Pancreas (tissue), 10 donors: ENCODE results near the gene GPATCH1. TPM values are rescaled to one million over a fixed set of nuclear protein-coding genes. Genes with fewer than 3 reads are reported as not detected.

Experiments used
- ATAC-seq, 4 donors: fragments of 200-7000 bp; cut with Tn5 transposase; one replicate each; pipeline versions ENCODE4 v1.8.0 to v1.9.1; 2020; ENCODE audit warnings: mild to moderate bottlenecking in 4 of 4, moderate library complexity in 4 of 4
- DNase-seq, 6 donors: peaks; one replicate each; pipeline ENCODE4 v3.0.0-alpha.2; 2020
- FAIRE-seq: peaks from 2 replicates; lab custom pipeline; 2012; peaks lifted over from hg19 to GRCh38; lab: Jason Lieb, UNC
- H3K27ac ChIP-seq, 4 donors: fragments of 200-600 bp; sonication (generic); 1 replicate in 3 of 4; 2 replicates in 1 of 4; pipeline versions ENCODE4 v1.5.0 to v1.8.0; 2020
- H3K27me3 ChIP-seq, 4 donors: fragments of 200-600 bp; one replicate each; pipeline ENCODE4 v1.8.0; 2021
- H3K36me3 ChIP-seq, 3 donors: fragments of 200-600 bp; sonication (generic) in 1 of 3; one replicate each; pipeline versions ENCODE4 v1.5.0 to v1.8.0; 2020 to 2021
- H3K4me1 ChIP-seq, 3 donors: fragments of 200-600 bp; one replicate each; pipeline ENCODE4 v1.8.0; 2021
- H3K4me3 ChIP-seq, 4 donors: fragments of 200-600 bp; sonication (generic) in 2 of 4; one replicate each; pipeline versions ENCODE4 v1.5.0 to v1.8.0; 2020 to 2021
- H3K9me3 ChIP-seq, 4 donors: fragments of 200-600 bp; one replicate each; pipeline ENCODE4 v1.8.0; 2021
- CTCF ChIP-seq, 4 donors: fragments of 200-600 bp; sonication (generic) in 3 of 4; IDR thresholded peaks; one replicate each; pipeline versions ENCODE4 v1.5.0 to v1.8.0; 2021; ENCODE audit warnings: antibody characterized with exemption in 4 of 4
- WGBS, 2 donors: extraction: QIAGEN DNeasy Blood & Tissue Kit; methylation state at CpG; one replicate each; pipeline ENCODE4 v1.1.7; 2013; 5-methylcytosine and 5-hydroxymethylcytosine counted together
- intact Hi-C, 3 donors: fragments of 100-400 bp; cut with DNase I; formaldehyde crosslinking; loops; one replicate each; pipeline versions ENCODE4 v1.11.1 to v1.14.2; 2022
- polyA plus RNA-seq, 2 donors: library from polyadenylated mRNA; stranded (reverse); fragments of 200-250 nt; gene quantifications; one replicate each; pipeline ENCODE4 v1.2.3, GENCODE V29; 2013
- total RNA-seq, 6 donors: library from RNA; stranded (reverse); fragmentation: NEBNext Ultra II Directional in 4 of 6; extraction: Animal tissue kit (Norgen Biotek cat#: 25700) in 4 of 6; gene quantifications; one replicate each; pipeline versions ENCODE4 v1.2.1 to v1.2.4, GENCODE V29; 2021 to 2023
- donor health status: healthy with polysubstance abuse.
- donor health status: DM: no; HTN: no; CAD: no; lungs with moderate emphysema.
- donor health status: DM: no; HTN: no; CAD: no.
- donor health status: control.
- donor health status: control.
- donor health status: Bipolar disorder and iron deficiency.
- donor health status: DM: yes; HTN: yes; CAD: no.
- donor health status: DM: no; HTN: no; CAD: no.
- donor health status: DM: no; HTN: no; CAD: no.
- donor health status: DM: yes; HTN: yes; CAD: no.

GPATCH1 gene
- total and polyA plus RNA-seq, 8 donors = 3.0 to 6.1 (median 4.0) TPM

- WGBS, 2 donors = 63 to 83% methylated on average over 2 of the region's 2 CpGs
- intact Hi-C loops = no loop called here
- no peak for ATAC-seq
These were observed 5.5 kb upstream of the GPATCH1 start for GRCh38 chr19:33075519-33075918.

DNA sequence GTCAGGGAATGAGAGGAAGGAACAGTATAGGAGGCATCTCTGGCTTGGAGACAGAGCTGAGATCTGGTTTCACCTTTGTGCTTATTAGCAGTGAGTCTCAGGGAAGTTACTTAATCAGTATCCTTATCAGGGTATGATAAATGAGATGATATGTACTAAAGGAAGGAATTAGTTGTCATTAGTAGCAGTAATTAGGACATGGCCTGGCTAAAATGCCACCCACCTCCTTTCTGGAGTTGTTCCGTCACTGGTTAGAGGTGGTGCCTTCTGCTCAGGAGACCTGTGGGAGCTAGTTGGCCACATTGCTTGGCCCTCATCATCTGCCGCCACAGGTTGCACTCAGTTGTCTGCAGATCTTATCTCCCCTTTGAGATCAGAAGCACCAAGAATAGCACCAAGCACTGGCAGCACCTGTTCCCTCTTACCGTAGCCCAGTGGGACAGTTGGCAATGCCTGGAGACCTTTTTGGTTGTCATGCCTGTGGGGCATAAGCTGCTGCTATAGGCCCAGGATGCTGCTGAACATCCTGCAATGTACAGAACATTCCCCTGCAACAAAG lies 4.7 kb downstream of the GPATCH1 start:
- FAIRE-seq = no peak
- WGBS, 2 donors = 80 to 85% methylated on average over 3 of the region's 3 CpGs
- intact Hi-C loops = no loop called here

More at GRCh38 chr19:33075519-33075918, 5.5 kb upstream of the GPATCH1 start:
- Histone ChIP-seq H3K4me1 (no peaks in the 10 kb centered on the region), H3K9me3 (no peaks in the 10 kb centered on the region), H3K27ac (no peak overlapping the region), H3K4me3 (no peak overlapping the region), H3K27me3 (no peaks in the 10 kb centered on the region), H3K36me3 (no peaks in the 10 kb centered on the region)
- TF ChIP-seq CTCF (IDR thresholded peaks at IDR 0.05) = no peak
- DNase-seq (no peak), FAIRE-seq (no peak)

GRCh38 chr19:33086955-33087354 lies 6.0 kb downstream of the GPATCH1 start:
- FAIRE-seq = no peak
- Histone ChIP-seq H3K4me3 (no peak overlapping the region), H3K36me3 (peaks cover 0 to 38% (median 18%) of the 10 kb centered on the region in 3 donors), H3K4me1 (peaks cover 0 to 4% (median 4%) of the 10 kb centered on the region in 3 donors), H3K9me3 (no peaks in the 10 kb centered on the region), H3K27me3 (no peaks in the 10 kb centered on the region), H3K27ac (no peak overlapping the region)
- no peak for TF ChIP-seq CTCF (IDR thresholded peaks at IDR 0.05)
- DNase-seq = no peak
- intact Hi-C loops = no loop called here
- no peak for ATAC-seq
- WGBS, 2 donors = 57 to 59% methylated on average over 1 of the region's 1 CpG

More for the DNA sequence above, 4.7 kb downstream of the GPATCH1 start:
- no peak overlapping the region for H3K4me3 ChIP-seq
- no peaks in the 10 kb centered on the region for H3K9me3 ChIP-seq
- ATAC-seq = no peak
- H3K4me1 ChIP-seq = peaks cover 0 to 8% (median 7%) of the 10 kb centered on the region in 3 donors
- H3K27ac ChIP-seq = no peak overlapping the region
- no peaks in the 10 kb centered on the region for H3K27me3 ChIP-seq
- no peak for TF ChIP-seq CTCF (IDR thresholded peaks at IDR 0.05)
- no peak for DNase-seq
- peaks cover 0 to 27% (median 16%) of the 10 kb centered on the region in 3 donors for H3K36me3 ChIP-seq

DNA sequence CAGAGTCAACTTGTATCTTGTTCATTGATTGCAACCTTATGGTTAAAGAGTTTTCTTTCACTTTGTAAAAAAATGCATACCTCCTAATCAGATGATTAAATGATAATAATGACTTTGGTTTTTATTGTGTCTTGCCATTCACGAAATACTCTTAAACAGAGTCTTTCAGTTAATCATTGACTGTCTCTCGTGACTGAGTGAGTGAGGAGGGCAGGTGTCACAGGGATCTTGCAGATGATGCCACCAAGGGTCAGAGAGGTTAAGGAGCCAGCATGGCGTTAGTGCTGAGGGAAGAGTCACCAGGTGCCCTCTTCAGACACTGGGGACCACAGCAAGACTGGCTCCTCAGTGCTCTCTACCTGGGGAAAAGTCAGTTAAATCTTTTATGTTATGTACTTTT lies 8.0 kb downstream of the GPATCH1 start:
- peaks cover 0 to 56% (median 24%) of the 10 kb centered on the region in 3 donors for H3K36me3 ChIP-seq

More for the DNA sequence above, 8.0 kb downstream of the GPATCH1 start:
- no peak for ATAC-seq
- TF ChIP-seq CTCF (IDR thresholded peaks at IDR 0.05) = no peak
- DNase-seq = no peak
- intact Hi-C loops = no loop called here
- no peak for FAIRE-seq
- Histone ChIP-seq H3K9me3 (no peaks in the 10 kb centered on the region), H3K27ac (no peak overlapping the region), H3K4me3 (no peak overlapping the region), H3K4me1 (no peaks in the 10 kb centered on the region), H3K27me3 (no peaks in the 10 kb centered on the region)
- 85 to 89% methylated on average over 3 of the region's 3 CpGs for WGBS, 2 donors
